SU-DHL-6 (cell line): ENCODE results near the gene HOXB1.

Experiments
- H2AFZ ChIP-seq: fragments of 200-600 bp; sonication (generic); 2 replicates; pipeline ENCODE4 v1.6.1; 2014; ENCODE audit warnings: low read depth, mild to moderate bottlenecking, moderate library complexity, mixed read lengths, antibody characterized with exemption, low read length; ENCODE audit not compliant: severe bottlenecking
- H3F3A ChIP-seq: fragments of 200-600 bp; shearing (Covaris generic); 2 replicates; pipeline ENCODE4 v1.6.0; 2016; ENCODE audit warnings: antibody characterized with exemption, mild to moderate bottlenecking; ENCODE audit not compliant: insufficient read depth
- H3K27ac ChIP-seq: fragments of 200-600 bp; sonication (generic); 2 replicates; pipeline ENCODE4 v1.5.1; 2016; ENCODE audit warnings: low read depth, mild to moderate bottlenecking, low read length, moderate library complexity, mixed read lengths
- H3K27me3 ChIP-seq: fragments of 200-600 bp; sonication (generic), shearing (Covaris generic); 2 replicates; pipeline ENCODE4 v1.6.0; 2014; ENCODE audit warnings: mild to moderate bottlenecking, low read length
- H3K36me3 ChIP-seq: fragments of 200-600 bp; sonication (generic); 2 replicates; pipeline ENCODE4 v1.6.1; 2014; ENCODE audit warnings: mild to moderate bottlenecking, low read length, mixed read lengths
- H3K4me2 ChIP-seq: fragments of 300-600, 200-600 bp; shearing (Covaris generic), sonication (generic); 2 replicates; pipeline ENCODE4 v1.6.0; 2014; ENCODE audit warnings: low read length, low read depth, mild to moderate bottlenecking; ENCODE audit not compliant: poor library complexity, severe bottlenecking
- H3K4me3 ChIP-seq: fragments of 200-600 bp; sonication (generic); 2 replicates; pipeline ENCODE4 v1.5.1; 2014; ENCODE audit warnings: antibody characterized with exemption, low read length, mild to moderate bottlenecking, mixed read lengths; ENCODE audit not compliant: insufficient read depth, poor library complexity, severe bottlenecking
- H3K79me2 ChIP-seq: fragments of 200-600 bp; sonication (generic); 2 replicates; pipeline ENCODE4 v1.6.1; 2014; ENCODE audit warnings: mild to moderate bottlenecking, low read length, moderate library complexity; ENCODE audit not compliant: insufficient read depth
- H3K9ac ChIP-seq: fragments of 200-600 bp; sonication (generic); 2 replicates; pipeline ENCODE4 v1.7.0; 2014; ENCODE audit warnings: mild to moderate bottlenecking, low read length
- H3K9me2 ChIP-seq: fragments of 200-600 bp; sonication (generic); replicated peaks from 2 replicates; pipeline ENCODE4 v1.6.1; 2014; ENCODE audit warnings: low read length; ENCODE audit not compliant: insufficient read depth
- H3K9me3 ChIP-seq: fragments of 200-600 bp; sonication (generic); 2 replicates; pipeline ENCODE4 v1.6.1; 2014; ENCODE audit warnings: low read length, mixed read lengths; ENCODE audit not compliant: insufficient read depth
- H4K20me1 ChIP-seq: fragments of 200-600 bp; sonication (generic); 2 replicates; pipeline ENCODE4 v1.6.1; 2014; ENCODE audit warnings: low read depth, mild to moderate bottlenecking, antibody characterized with exemption, low read length, moderate library complexity, mixed read lengths
- EZH2phosphoT487 ChIP-seq: fragments of 200-600 bp; sonication (generic), shearing (Covaris generic); conservative IDR thresholded peaks from 2 replicates; pipeline ENCODE4 v1.6.1; 2018; ENCODE audit warnings: mild to moderate bottlenecking, antibody characterized with exemption, low read length, moderate library complexity, mixed read lengths
- TF ChIP-seq, protein P1 (sequence below): fragments of 200-600 bp; sonication (generic); IDR thresholded peaks from one replicate; pipeline ENCODE4 v1.5.1; 2017; ENCODE audit warnings: antibody characterized with exemption, mild to moderate bottlenecking, low read length, moderate library complexity; ENCODE audit not compliant: insufficient read depth, poor library complexity, severe bottlenecking

The HOXB1 gene

DNA sequence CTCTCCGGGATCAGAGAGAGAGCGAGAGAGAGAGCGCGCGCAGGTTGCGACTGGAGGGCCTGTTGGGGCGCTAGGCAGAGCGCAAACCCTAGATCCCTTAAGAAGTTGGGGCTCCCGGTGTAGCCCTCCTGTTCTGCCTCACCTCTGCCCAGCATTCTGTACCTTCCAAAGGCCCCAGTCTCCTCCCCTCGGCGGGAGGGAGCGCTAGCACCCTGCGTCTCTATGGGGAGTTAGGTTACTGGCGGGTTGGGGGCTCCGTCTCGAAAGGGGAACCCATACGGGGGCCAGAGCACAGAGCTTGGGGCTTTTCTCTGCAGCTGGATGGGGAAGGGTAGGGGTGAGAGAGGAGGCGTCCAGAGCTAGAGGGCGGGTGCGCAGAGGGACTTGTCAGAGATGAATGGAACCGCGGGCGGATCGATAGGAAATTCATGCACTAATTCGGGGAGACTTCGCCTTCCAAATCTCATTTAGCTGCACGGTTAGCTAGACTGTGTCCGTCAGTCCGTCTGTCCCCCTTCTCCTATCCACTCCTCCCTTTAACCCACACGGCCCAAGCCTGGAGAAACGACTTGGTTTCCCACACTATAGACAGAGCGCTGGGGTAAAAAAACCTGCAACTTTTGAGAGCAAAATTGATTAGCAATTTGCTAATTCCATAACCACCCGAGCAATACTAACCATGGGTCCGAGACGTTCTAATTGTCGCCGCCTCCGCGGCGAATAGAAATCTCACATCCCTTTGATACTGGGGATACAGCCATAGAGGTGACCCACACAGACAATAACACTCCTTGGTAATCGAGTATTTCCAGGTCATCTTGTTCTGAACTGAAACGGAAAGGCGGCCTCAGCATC, 48.0 kb upstream of the HOXB1 start:
- TF ChIP-seq, protein P1, sequence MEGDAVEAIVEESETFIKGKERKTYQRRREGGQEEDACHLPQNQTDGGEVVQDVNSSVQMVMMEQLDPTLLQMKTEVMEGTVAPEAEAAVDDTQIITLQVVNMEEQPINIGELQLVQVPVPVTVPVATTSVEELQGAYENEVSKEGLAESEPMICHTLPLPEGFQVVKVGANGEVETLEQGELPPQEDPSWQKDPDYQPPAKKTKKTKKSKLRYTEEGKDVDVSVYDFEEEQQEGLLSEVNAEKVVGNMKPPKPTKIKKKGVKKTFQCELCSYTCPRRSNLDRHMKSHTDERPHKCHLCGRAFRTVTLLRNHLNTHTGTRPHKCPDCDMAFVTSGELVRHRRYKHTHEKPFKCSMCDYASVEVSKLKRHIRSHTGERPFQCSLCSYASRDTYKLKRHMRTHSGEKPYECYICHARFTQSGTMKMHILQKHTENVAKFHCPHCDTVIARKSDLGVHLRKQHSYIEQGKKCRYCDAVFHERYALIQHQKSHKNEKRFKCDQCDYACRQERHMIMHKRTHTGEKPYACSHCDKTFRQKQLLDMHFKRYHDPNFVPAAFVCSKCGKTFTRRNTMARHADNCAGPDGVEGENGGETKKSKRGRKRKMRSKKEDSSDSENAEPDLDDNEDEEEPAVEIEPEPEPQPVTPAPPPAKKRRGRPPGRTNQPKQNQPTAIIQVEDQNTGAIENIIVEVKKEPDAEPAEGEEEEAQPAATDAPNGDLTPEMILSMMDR, result no peak
- no peak for TF ChIP-seq EZH2phosphoT487
- H3K9me2 ChIP-seq, result no peaks in the 10 kb centered on the region
- peak overlapping the region; percentile 55 for H3K9ac ChIP-seq
- peak overlapping the region; percentile 73 for H2AFZ ChIP-seq
- H3F3A ChIP-seq, result no peaks in the 10 kb centered on the region
- H3K36me3 ChIP-seq, result no peaks in the 10 kb centered on the region
- peak overlapping the region; percentile 64 for H3K4me3 ChIP-seq
- peak overlapping the region; percentile 61 for H3K4me2 ChIP-seq
- H3K27ac ChIP-seq, result no peak overlapping the region
- no peaks in the 10 kb centered on the region for H3K27me3 ChIP-seq
- no peaks in the 10 kb centered on the region for H3K9me3 ChIP-seq
- no peaks in the 10 kb centered on the region for H3K79me2 ChIP-seq
- no peaks in the 10 kb centered on the region for H4K20me1 ChIP-seq

DNA sequence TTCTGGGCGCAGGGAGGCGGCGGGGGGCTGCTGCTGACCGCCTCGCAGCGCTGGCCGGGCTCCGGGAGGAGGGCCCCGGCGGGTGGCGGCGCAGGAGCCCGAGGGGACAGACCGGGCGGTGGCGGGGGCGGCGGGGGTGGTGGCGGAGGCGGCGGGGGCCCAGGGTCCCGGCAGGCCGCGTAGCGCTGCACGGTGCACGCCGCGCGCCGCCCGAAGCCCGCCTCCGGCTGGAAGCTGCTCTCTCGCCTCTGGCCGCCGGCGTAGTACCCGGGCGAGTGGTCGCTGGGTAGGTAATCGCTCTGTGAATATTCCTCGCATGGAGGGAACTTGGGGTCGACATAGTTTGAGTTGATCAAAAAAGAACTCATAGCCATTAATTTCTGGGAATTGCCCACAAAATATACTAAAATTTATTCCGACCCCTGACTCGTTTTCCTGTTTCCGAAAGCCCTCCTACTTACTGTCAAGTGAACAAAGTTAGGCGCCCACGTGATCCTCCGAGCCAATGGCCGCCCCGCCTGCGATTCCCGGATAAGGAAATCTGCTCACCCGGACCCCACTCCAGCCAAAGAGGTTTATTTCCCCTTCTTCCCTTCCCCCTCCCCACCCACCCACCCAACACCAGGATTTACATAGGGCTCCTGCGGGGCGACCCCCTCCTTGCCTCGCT, 47.3 kb upstream of the HOXB1 start, which contains the start of gene HOXB4:
Gene HOXB4 (minus strand): TSS at position 405 of the 670 bp plus-strand sequence. CDS start 31 bp downstream, at position 374.
- H4K20me1 ChIP-seq, result no peaks in the 10 kb centered on the region
- H3K79me2 ChIP-seq, result no peaks in the 10 kb centered on the region
- peak within 1 kb of the TSS; percentile 63 for H3K4me2 ChIP-seq
- H3F3A ChIP-seq, result no peaks in the 10 kb centered on the region
- peak within 1 kb of the TSS; percentile 65 for H3K4me3 ChIP-seq
- no peaks in the 10 kb centered on the region for H3K27me3 ChIP-seq
- peak within 1 kb of the TSS; percentile 85 for H2AFZ ChIP-seq
- no peaks in the 10 kb centered on the region for H3K9me3 ChIP-seq
- TF ChIP-seq, protein P1, result no peak
- H3K27ac ChIP-seq, result no peak within 1 kb of the TSS
- no peaks in the 10 kb centered on the region for H3K9me2 ChIP-seq
- no peaks in the 10 kb centered on the region for H3K36me3 ChIP-seq
- peak within 1 kb of the TSS; percentile 57 for H3K9ac ChIP-seq

DNA sequence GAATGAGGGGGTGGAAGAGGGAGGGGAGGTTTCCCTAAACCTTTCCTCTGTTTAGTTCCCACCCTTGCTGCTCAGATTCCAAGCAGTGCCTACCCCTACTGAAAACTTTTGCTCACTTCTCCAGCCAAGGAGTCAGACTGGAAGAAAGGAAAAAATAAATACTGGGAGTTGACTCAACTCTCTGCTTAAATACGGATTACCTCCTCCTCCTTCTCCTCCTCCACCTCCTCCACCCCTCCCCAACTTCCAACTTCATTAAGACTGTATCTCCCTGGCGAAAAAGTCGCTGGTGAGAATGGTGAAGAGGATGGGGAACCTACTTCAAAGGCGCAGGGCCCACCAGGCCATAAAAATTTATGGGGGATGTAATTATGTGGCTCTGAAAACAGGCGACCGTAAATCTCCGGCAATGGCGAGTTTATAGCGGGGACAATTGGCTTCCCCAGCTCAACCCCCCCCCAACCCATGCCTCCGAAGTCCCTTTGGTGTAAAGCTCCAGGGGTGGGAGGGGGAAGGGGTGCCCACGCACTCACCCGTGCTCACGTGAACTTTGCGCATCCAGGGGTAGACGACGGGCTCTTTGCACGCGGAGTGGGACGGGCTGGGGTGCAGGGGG, 46.6 kb upstream of the HOXB1 start:
- H3K79me2 ChIP-seq, result no peaks in the 10 kb centered on the region
- no peaks in the 10 kb centered on the region for H4K20me1 ChIP-seq

More for the DNA sequence above, 46.6 kb upstream of the HOXB1 start:
- H2AFZ ChIP-seq, result peak overlapping the region; percentile 25
- no peaks in the 10 kb centered on the region for H3K9me2 ChIP-seq
- peak overlapping the region; percentile 63 for H3K4me2 ChIP-seq
- no peak overlapping the region for H3K27ac ChIP-seq
- no peak for TF ChIP-seq EZH2phosphoT487
- TF ChIP-seq, protein P1, result no peak
- H3F3A ChIP-seq, result no peaks in the 10 kb centered on the region
- peak overlapping the region; percentile 57 for H3K9ac ChIP-seq
- no peaks in the 10 kb centered on the region for H3K36me3 ChIP-seq
- H3K9me3 ChIP-seq, result no peaks in the 10 kb centered on the region
- no peaks in the 10 kb centered on the region for H3K27me3 ChIP-seq
- H3K4me3 ChIP-seq, result peak overlapping the region; percentile 55
